NK-92 treated with Interleukin-12 subunit alpha and Interleukin-12 subunit beta, amount 100 ng/mL, for 24 hours (cell line): ENCODE measurements around the gene RASSF4.
"Not testable (repeated sequence)": the region's sequence is repeated elsewhere in the genome, so short reads cannot be mapped to it uniquely, and the experiment has no call there.

ENCODE experiments used
- DNase-seq: peaks from one replicate; lab custom pipeline; 2025; lab: John Stamatoyannopoulos, UW

RASSF4 gene

GRCh38 chr10:45006276-45007030, 46.9 kb downstream of the RASSF4 start:
- DNase-seq, result no peak

GRCh38 chr10:45008524-45009161, 49.0 kb downstream of the RASSF4 start:
- no peak for DNase-seq

GRCh38 chr10:45014557-45014956, 55.0 kb downstream of the RASSF4 start:
- DNase-seq, result not testable (repeated sequence)

- no peak for DNase-seq
Measured at GRCh38 chr10:45015590-45015989, 56.0 kb downstream of the RASSF4 start.

GRCh38 chr10:45023426-45023825, 63.8 kb downstream of the RASSF4 start:
- no peak for DNase-seq

GRCh38 chr10:45034301-45034700, 74.7 kb downstream of the RASSF4 start:
- DNase-seq, result no peak

- DNase-seq, result peak; percentile 4
Measured at GRCh38 chr10:45035673-45036072, 76.1 kb downstream of the RASSF4 start.

- no peak for DNase-seq
Measured at GRCh38 chr10:45040921-45041542, 81.4 kb downstream of the RASSF4 start.

- no peak for DNase-seq
Measured at GRCh38 chr10:45044290-45044689, 84.7 kb downstream of the RASSF4 start.
